C4-2B (cell line): Measurements from ENCODE around the gene NTNG1.

ENCODE experiments used
- ZFX ChIP-seq: fragments of 450-650 bp; IDR thresholded peaks from 2 replicates; pipeline ENCODE4 v1.6.1; 2017
- TF ChIP-seq, protein P1 (sequence below): fragments of 450-650 bp; conservative IDR thresholded peaks from 2 replicates; pipeline ENCODE4 v1.5.1; 2017; ENCODE audit warnings: mild to moderate bottlenecking

DNA sequence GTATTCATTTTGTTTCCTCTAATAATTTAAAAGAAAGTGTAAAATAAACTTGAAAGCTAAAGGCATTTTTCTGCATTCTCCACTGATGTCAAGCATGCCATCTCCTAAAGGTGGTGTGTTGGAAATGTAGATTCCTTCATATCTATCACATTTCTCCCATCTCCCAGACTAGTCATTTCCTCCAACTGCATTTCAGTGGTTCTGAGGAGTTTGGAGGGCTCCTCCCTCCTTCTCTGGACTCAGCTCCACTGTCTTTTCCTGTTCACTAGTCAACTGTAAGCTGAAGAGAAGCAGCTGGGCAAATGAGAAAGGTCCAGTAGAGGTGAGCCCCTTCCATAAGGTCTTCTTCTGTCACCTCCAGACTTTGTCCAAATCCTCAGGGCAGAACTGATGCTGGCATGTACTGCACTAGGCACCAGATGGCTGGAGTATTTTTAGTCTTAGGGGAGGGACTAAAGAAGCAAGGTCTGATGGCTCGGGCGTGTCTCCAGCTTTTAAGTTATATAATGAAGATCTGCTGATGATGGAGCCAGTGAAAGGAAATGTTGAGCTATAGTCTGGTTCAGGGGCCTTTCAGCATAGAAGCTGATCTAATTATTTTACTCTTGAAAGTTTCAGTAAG is 186.1 kb downstream of the NTNG1 start:
- TF ChIP-seq, protein P1, sequence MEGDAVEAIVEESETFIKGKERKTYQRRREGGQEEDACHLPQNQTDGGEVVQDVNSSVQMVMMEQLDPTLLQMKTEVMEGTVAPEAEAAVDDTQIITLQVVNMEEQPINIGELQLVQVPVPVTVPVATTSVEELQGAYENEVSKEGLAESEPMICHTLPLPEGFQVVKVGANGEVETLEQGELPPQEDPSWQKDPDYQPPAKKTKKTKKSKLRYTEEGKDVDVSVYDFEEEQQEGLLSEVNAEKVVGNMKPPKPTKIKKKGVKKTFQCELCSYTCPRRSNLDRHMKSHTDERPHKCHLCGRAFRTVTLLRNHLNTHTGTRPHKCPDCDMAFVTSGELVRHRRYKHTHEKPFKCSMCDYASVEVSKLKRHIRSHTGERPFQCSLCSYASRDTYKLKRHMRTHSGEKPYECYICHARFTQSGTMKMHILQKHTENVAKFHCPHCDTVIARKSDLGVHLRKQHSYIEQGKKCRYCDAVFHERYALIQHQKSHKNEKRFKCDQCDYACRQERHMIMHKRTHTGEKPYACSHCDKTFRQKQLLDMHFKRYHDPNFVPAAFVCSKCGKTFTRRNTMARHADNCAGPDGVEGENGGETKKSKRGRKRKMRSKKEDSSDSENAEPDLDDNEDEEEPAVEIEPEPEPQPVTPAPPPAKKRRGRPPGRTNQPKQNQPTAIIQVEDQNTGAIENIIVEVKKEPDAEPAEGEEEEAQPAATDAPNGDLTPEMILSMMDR: no peak
- TF ChIP-seq ZFX: no peak
